ENCODE measurements around the gene MLLT6. TPM values are rescaled to one million over a fixed set of nuclear protein-coding genes. Genes with fewer than 3 reads are reported as not detected.

MLLT6 gene
- total RNA-seq, 6 experiments from 2014 or later: 10.1 to 30.9 (median 25.6) TPM

DNA sequence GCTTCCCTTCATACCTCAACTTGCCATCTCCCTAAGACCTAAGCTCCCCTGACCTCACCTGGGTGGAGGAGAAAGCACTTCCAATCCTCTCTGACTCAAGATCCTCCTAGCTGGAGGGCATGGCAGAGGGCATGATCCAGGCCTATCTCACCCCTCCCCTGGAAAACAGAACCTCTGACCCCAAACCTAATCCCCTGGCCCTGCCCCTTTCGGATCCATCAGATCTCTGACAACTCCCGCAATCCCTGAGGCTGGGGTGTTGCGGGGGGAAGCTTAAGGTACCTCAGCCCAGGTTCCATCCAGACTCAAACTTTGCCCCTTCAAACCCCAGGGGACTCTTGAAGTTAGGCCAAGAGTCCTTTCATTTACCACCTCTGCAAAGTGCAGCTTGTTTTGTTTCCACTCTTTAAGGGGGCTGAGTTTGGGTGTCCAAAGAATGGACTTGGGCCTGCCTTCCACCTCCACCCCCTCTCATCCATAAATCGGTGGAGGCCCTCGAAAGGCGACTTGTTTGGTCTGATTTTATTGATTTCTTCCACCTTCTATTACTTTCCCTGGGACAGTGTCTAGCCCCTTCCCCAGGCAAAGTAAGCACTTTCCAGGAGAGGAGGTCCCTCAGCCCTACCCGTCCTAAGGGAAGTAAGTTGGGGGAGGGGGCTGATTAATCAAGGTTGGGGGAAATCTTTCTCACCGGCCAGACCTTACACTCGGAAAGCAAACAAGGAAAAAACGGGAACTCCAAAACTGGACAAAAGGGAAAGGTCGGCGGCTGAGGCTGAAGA lies 32.9 kb upstream of the MLLT6 start:
- 71% methylated on average over 11 of the region's 12 CpGs for WGBS (ENCODE audit: insufficient coverage, low coverage, low lambda C conversion rate, missing lambda C conversion rate)

DNA sequence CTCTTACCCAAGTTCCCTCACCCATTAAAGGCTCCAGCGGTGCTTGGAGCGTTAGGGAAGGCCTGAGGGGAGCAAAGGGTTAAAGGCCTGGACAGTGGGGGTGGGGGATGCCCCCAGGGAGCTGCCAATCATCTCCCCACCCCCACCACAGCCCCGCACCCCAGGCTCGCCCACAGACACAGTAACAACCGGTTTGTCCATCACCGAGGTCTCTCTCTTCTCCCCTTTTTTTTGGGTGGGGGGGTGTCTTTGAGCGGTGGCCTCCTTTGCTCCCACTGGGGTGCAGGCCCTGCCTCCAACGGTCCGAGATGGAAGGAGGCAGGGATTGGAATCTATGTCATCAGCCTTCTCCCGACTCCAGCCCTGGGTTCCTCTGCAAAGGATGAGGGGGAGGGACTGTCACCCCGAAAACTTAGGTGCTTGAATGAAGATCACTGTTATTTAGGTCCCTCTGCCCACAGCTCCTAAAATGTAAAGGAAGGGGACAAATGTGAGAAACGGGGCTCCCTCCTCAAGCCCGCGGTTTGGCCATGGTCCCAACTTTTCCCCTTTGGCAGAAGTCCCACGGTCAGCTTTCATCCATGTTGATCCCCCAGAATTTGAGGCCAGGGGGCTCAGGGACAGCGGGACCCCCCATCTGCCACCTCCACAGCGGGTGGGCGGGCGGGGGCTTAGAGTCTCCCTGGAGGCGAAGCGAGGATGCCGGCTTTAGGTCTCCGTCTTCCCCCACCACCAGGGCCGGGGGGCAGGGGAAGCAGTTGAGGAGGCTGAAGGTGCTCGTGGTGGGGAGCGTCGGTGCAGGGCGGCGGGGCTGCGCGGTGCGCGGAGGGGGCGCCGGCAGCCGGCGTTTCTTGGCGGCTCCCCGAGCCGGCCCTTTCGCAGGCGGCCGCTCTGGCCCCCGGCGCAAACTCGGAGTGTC lies 32.0 kb upstream of the MLLT6 start:
- ATAC-seq (no peak), DNase-seq (no peak)
- Histone ChIP-seq H3K9me3 (no peaks in the 10 kb centered on the region), H3K27me3 (no peaks in the 10 kb centered on the region), H3K4me3 (peak overlapping the region; percentile 49 to 70 (median 56)), H3K4me1 (peaks cover 0 to 22% (median 0%) of the 10 kb centered on the region in 4 donors), H3K36me3 (no peaks in the 10 kb centered on the region), H3K27ac (no peak overlapping the region)
- intact Hi-C loops (cut with DNase I): no loop called here
- WGBS (ENCODE audit: insufficient coverage, low coverage, low lambda C conversion rate, missing lambda C conversion rate): 22% methylated on average over 18 of the region's 46 CpGs
- TF ChIP-seq POLR2A (IDR thresholded peaks at IDR 0.05): no peak
- TF ChIP-seq, protein P1, sequence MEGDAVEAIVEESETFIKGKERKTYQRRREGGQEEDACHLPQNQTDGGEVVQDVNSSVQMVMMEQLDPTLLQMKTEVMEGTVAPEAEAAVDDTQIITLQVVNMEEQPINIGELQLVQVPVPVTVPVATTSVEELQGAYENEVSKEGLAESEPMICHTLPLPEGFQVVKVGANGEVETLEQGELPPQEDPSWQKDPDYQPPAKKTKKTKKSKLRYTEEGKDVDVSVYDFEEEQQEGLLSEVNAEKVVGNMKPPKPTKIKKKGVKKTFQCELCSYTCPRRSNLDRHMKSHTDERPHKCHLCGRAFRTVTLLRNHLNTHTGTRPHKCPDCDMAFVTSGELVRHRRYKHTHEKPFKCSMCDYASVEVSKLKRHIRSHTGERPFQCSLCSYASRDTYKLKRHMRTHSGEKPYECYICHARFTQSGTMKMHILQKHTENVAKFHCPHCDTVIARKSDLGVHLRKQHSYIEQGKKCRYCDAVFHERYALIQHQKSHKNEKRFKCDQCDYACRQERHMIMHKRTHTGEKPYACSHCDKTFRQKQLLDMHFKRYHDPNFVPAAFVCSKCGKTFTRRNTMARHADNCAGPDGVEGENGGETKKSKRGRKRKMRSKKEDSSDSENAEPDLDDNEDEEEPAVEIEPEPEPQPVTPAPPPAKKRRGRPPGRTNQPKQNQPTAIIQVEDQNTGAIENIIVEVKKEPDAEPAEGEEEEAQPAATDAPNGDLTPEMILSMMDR (IDR thresholded peaks at IDR 0.05): no peak

More for the DNA sequence above, 32.9 kb upstream of the MLLT6 start:
- intact Hi-C loops (cut with DNase I): no loop called here
- H3K4me1 ChIP-seq: peaks cover 0 to 20% (median 0%) of the 10 kb centered on the region in 4 donors
- no peak overlapping the region for H3K4me3 ChIP-seq
- no peaks in the 10 kb centered on the region for H3K9me3 ChIP-seq
- H3K27me3 ChIP-seq: no peaks in the 10 kb centered on the region
- no peak overlapping the region for H3K27ac ChIP-seq
- H3K36me3 ChIP-seq: no peaks in the 10 kb centered on the region
- ATAC-seq (no peak), DNase-seq (no peak)
- TF ChIP-seq POLR2A (IDR thresholded peaks at IDR 0.05): no peak
- TF ChIP-seq, protein P1 (IDR thresholded peaks at IDR 0.05): no peak

DNA sequence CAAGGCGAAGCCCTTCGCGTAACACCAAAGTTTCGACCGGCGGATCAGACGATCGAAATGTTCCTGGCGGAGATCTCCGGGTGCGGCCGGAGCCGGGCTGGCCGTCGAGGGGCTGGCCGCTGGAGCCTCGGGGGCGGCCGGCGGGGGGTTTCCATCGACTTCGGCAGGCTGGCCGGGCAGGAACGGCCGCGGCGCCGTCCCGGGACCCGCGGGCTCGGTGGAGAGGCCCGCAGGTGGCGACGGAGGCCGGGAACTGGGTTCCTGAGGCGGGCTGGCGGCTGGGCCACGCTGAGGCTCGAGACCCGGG lies 31.4 kb upstream of the MLLT6 start:
- Histone ChIP-seq H3K36me3 (no peaks in the 10 kb centered on the region), H3K27ac (no peak overlapping the region), H3K27me3 (no peaks in the 10 kb centered on the region), H3K4me1 (peaks cover 0 to 22% (median 0%) of the 10 kb centered on the region in 4 donors), H3K9me3 (no peaks in the 10 kb centered on the region), H3K4me3 (peak overlapping the region; percentile 49 to 70 (median 56))
- no CpG with 5 or more reads among the region's 41 CpGs for WGBS (ENCODE audit: insufficient coverage, low coverage, low lambda C conversion rate, missing lambda C conversion rate)
- DNase-seq: peak; percentile 54 to 60 (median 58)
- TF ChIP-seq, protein P1 (IDR thresholded peaks at IDR 0.05): peak in 1 of 4 donors; percentile 16
- no peak for TF ChIP-seq POLR2A (IDR thresholded peaks at IDR 0.05)
- ATAC-seq: peak; percentile 1 to 17 (median 5)
- intact Hi-C loops (cut with DNase I): no loop called here

DNA sequence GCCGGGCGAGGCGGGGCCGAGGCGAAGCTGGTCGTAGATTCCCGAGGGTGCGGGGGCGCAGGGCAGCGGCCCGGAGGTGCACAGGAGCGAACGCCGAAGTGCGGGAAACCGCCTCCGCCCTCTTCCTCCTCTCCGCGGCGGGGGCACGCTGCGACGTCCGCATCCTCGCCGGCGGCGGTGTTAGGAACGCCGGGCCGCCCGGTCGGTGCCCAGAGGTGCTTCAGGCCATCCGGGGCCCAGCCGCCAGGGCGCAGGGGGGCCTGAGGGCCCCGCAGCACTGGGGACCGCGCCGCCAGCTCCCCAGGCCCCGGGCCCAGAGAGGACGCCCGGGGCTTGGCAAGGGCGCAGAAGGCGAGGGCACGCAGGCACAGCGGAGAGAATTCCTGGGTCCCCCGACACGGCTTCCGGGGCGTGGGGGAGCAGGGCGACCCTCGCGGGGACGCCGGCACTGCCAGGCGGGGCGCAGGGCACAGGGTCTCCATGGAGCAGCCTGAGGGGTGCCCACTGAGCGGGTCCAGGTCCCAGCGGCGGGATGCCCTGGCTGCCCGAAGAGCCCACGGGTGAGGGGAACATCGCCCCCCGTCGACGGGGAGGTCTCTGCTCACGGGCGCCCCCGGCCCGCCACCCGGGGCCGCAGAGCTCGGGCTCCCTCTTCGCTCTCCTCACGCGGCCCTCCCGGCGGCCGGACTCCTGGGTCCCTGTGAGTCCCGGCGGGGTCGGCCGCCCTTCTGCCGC lies 30.9 kb upstream of the MLLT6 start:
- DNase-seq: peak in 2 of 3 donors; percentile 35 to 60
- Histone ChIP-seq H3K4me1 (peaks cover 0 to 22% (median 0%) of the 10 kb centered on the region in 4 donors), H3K27ac (no peak overlapping the region), H3K4me3 (peak overlapping the region; percentile 49 to 70 (median 56)), H3K9me3 (no peaks in the 10 kb centered on the region), H3K36me3 (no peaks in the 10 kb centered on the region), H3K27me3 (no peaks in the 10 kb centered on the region)
- intact Hi-C loops (cut with DNase I): no loop called here
- WGBS (ENCODE audit: insufficient coverage, low coverage, low lambda C conversion rate, missing lambda C conversion rate): 0% methylated on average over 4 of the region's 85 CpGs
- no peak for TF ChIP-seq POLR2A (IDR thresholded peaks at IDR 0.05)
- TF ChIP-seq, protein P1 (IDR thresholded peaks at IDR 0.05): no peak
- ATAC-seq: peak in 2 of 4 donors; percentile 1 to 6

Measured in right lobe of liver (tissue), 6 donors.